GM23338 (cell line): ENCODE results near the gene SNX3. TPM values are rescaled to one million over a fixed set of nuclear protein-coding genes. Genes with fewer than 3 reads are reported as not detected.

Experiments
- ATAC-seq: fragments of 200-7000 bp; cut with Tn5 transposase; 3 replicates; pipeline ENCODE4 v1.9.1; 2020
- DNase-seq: peaks from one replicate; pipeline ENCODE4 v3.0.0-alpha.2; 2015; ENCODE audit warnings: low spot score
- H2AFZ ChIP-seq: fragments of 200-600 bp; sonication (generic); 2 replicates; pipeline ENCODE4 v1.8.0; 2016; ENCODE audit warnings: antibody characterized with exemption, mild to moderate bottlenecking, moderate library complexity
- H3F3A ChIP-seq: fragments of 200-600 bp; sonication (generic); replicated peaks from 2 replicates; pipeline ENCODE4 v1.8.0; 2017; ENCODE audit warnings: antibody characterized with exemption, mixed run types, low read depth
- H3K27ac ChIP-seq: fragments of 200-600 bp; sonication (generic); 2 replicates; pipeline ENCODE4 v1.6.1; 2016; ENCODE audit warnings: low read depth
- H3K27me3 ChIP-seq: fragments of 200-600 bp; sonication (generic); 2 replicates; pipeline ENCODE4 v1.8.0; 2016; ENCODE audit warnings: mild to moderate bottlenecking, mixed run types, moderate library complexity; ENCODE audit not compliant: insufficient read depth
- H3K36me3 ChIP-seq: fragments of 200-600 bp; sonication (generic); 2 replicates; pipeline ENCODE4 v1.8.0; 2016; ENCODE audit warnings: mild to moderate bottlenecking; ENCODE audit not compliant: insufficient read depth
- H3K4me1 ChIP-seq: fragments of 200-600 bp; sonication (generic); 2 replicates; pipeline ENCODE4 v1.8.0; 2016; ENCODE audit warnings: mild to moderate bottlenecking, moderate library complexity; ENCODE audit not compliant: insufficient read depth
- H3K4me2 ChIP-seq: fragments of 200-600 bp; sonication (generic); 2 replicates; pipeline ENCODE4 v1.7.1; 2017; ENCODE audit warnings: mixed run types
- H3K4me3 ChIP-seq: fragments of 200-600 bp; sonication (generic); 2 replicates; pipeline ENCODE4 v1.6.1; 2016; ENCODE audit warnings: mixed run types
- H3K79me2 ChIP-seq: fragments of 200-600 bp; sonication (generic); replicated peaks from 2 replicates; pipeline ENCODE4 v1.8.0; 2017; ENCODE audit warnings: mild to moderate bottlenecking; ENCODE audit not compliant: insufficient read depth
- H3K9me2 ChIP-seq: fragments of 200-600 bp; sonication (generic); 2 replicates; pipeline ENCODE4 v1.8.0; 2017; ENCODE audit not compliant: insufficient read depth
- H4K20me1 ChIP-seq: fragments of 200-600 bp; sonication (generic); replicated peaks from 2 replicates; pipeline ENCODE4 v1.8.0; 2017; ENCODE audit warnings: mild to moderate bottlenecking; ENCODE audit not compliant: insufficient read depth
- H3K27ac Mint-ChIP-seq: 2 replicates; pipeline ENCODE4 v1.8.0; 2020; ENCODE audit warnings: inconsistent platforms, mild to moderate bottlenecking, moderate library complexity, mixed read lengths
- H3K27me3 Mint-ChIP-seq: 3 replicates; pipeline ENCODE4 v1.8.0; 2022; ENCODE audit warnings: low read depth, mild to moderate bottlenecking, moderate library complexity, mixed read lengths, inconsistent platforms; ENCODE audit not compliant: insufficient read depth, poor library complexity
- H3K36me3 Mint-ChIP-seq: 3 replicates; pipeline ENCODE4 v1.8.0; 2021; ENCODE audit warnings: low read depth, mild to moderate bottlenecking, inconsistent platforms, moderate library complexity, mixed read lengths
- H3K4me1 Mint-ChIP-seq: 3 replicates; pipeline ENCODE4 v1.8.0; 2020; ENCODE audit warnings: mild to moderate bottlenecking, inconsistent platforms, mixed read lengths
- H3K4me3 Mint-ChIP-seq: 3 replicates; pipeline ENCODE4 v1.8.0; 2021; ENCODE audit warnings: moderate library complexity, mild to moderate bottlenecking, inconsistent platforms, mixed read lengths
- H3K9me3 Mint-ChIP-seq: 3 replicates; pipeline ENCODE4 v1.8.0; 2020; ENCODE audit warnings: moderate library complexity, mild to moderate bottlenecking, inconsistent platforms, mixed read lengths
- CREB1 ChIP-seq: fragments of 250-450 bp; sonication (Bioruptor Pico); IDR thresholded peaks from 2 replicates; pipeline ENCODE4 v1.5.0; 2020; ENCODE audit warnings: low read depth, mild to moderate bottlenecking, moderate library complexity
- CTCF ChIP-seq, 2 experiments: fragments of 200-600 bp in 1 of 2; sonication (generic) in 1 of 2; conservative IDR thresholded peaks; 2 replicates each; pipeline versions ENCODE4 v1.5.1 to v1.6.1; 2016 to 2017; ENCODE audit warnings: antibody characterized with exemption in 2 of 2, low read depth in 2 of 2, mild to moderate bottlenecking in 2 of 2, moderate library complexity in 1 of 2
- ETS1 ChIP-seq: IDR thresholded peaks from 2 replicates; pipeline ENCODE4 v1.6.1; 2016; ENCODE audit warnings: antibody characterized with exemption
- EZH2 ChIP-seq: fragments of 200-600 bp; sonication (generic); IDR thresholded peaks from one replicate; pipeline ENCODE4 v1.8.0; 2017; ENCODE audit warnings: antibody characterized with exemption, mild to moderate bottlenecking, low read depth; ENCODE audit not compliant: unreplicated experiment
- JUNB ChIP-seq: IDR thresholded peaks from one replicate; pipeline ENCODE4 v1.6.1; 2016; ENCODE audit warnings: antibody characterized with exemption; ENCODE audit not compliant: unreplicated experiment
- NANOG ChIP-seq: IDR thresholded peaks from 2 replicates; pipeline ENCODE4 v1.6.1; 2016; ENCODE audit warnings: antibody characterized with exemption, borderline replicate concordance
- POLR2AphosphoS5 ChIP-seq: IDR thresholded peaks from 2 replicates; pipeline ENCODE4 v1.6.1; 2016; ENCODE audit warnings: antibody characterized with exemption, low read depth
- STAT1 ChIP-seq: IDR thresholded peaks from one replicate; pipeline ENCODE4 v1.6.1; 2016; ENCODE audit warnings: antibody characterized with exemption; ENCODE audit not compliant: unreplicated experiment
- ZNF114 ChIP-seq: fragments of 250-450 bp; sonication (Bioruptor Pico); IDR thresholded peaks from 2 replicates; pipeline ENCODE4 v1.5.0; 2020; ENCODE audit warnings: mild to moderate bottlenecking, moderate library complexity
- ZNF331 ChIP-seq: fragments of 250-450 bp; sonication (Bioruptor Pico); IDR thresholded peaks from 2 replicates; pipeline ENCODE4 v1.5.0; 2020; ENCODE audit warnings: low read depth, mild to moderate bottlenecking, moderate library complexity
- ZNF462 ChIP-seq: fragments of 250-450 bp; sonication (Bioruptor Pico); IDR thresholded peaks from 2 replicates; pipeline ENCODE4 v1.5.0; 2020; ENCODE audit warnings: mild to moderate bottlenecking, moderate library complexity
- polyA plus RNA-seq: library from polyadenylated mRNA; unstranded; fragments of >200 nt; fragmentation: Nextera tagmentation; extraction: Ambion mirVana; gene quantifications from 2 replicates; pipeline ENCODE4 v1.2.1, GENCODE V29; 2016
- total RNA-seq: library from RNA; depleted of rRNA; stranded (reverse); fragments of >200 nt; shearing (Covaris generic); gene quantifications from 2 replicates; pipeline ENCODE4 v1.2.3, GENCODE V29; 2014

The SNX3 gene
- total and polyA plus RNA-seq, 2 experiments from 2014 or later = 87.2 to 123 TPM

GRCh38 chr6:108175592-108176279 is 85.1 kb downstream of the SNX3 start (continued):
- TF ChIP-seq ETS1 (no peak), CTCF (conservative IDR thresholded peaks at IDR 0.05; ENCODE audit: low read depth in 2 of 2) (peak; percentile 68 to 89), STAT1 (no peak), CREB1 (no peak), NANOG (peak; percentile 25; the same call in 1 of the 2 replicates), EZH2 (peak; percentile 64), ZNF114 (CRISPR knock-in tag) (no peak)

GRCh38 chr6:108175176-108175591 is 85.7 kb downstream of the SNX3 start:
- Histone ChIP-seq H3K27me3 (peaks cover 88% of the 10 kb centered on the region), H2AFZ (0 out of 2 replicates have a peak overlapping the region, but pooled peaks have one; percentile 49), H3K4me3 (peak overlapping the region; percentile 53), H3F3A (peaks cover 49% of the 10 kb centered on the region), H3K4me2 (peak overlapping the region; percentile 86), H3K79me2 (no peaks in the 10 kb centered on the region), H4K20me1 (peaks cover 39% of the 10 kb centered on the region), H3K4me1 (peaks cover 73% of the 10 kb centered on the region), H3K36me3 (no peaks in the 10 kb centered on the region), H3K27ac (no peak overlapping the region), H3K9me2 (no peaks in the 10 kb centered on the region)
- H3K36me3 Mint-ChIP-seq = no peaks in the 10 kb centered on the region
- ATAC-seq (no peak), DNase-seq (no peak)
- peaks cover 53% of the 10 kb centered on the region for H3K4me1 Mint-ChIP-seq
- peaks cover 95% of the 10 kb centered on the region for H3K27me3 Mint-ChIP-seq
- no peak overlapping the region for H3K27ac Mint-ChIP-seq
- H3K4me3 Mint-ChIP-seq = peak overlapping the region; percentile 68
- no peaks in the 10 kb centered on the region; the same call in 2 of the 3 replicates for H3K9me3 Mint-ChIP-seq
- no peak for TF ChIP-seq CTCF (conservative IDR thresholded peaks at IDR 0.05; ENCODE audit: low read depth in 2 of 2)
- TF ChIP-seq EZH2 = peak; percentile 72
- no peak for TF ChIP-seq ZNF462 (CRISPR knock-in tag)
- TF ChIP-seq NANOG = no peak
- TF ChIP-seq ETS1 = no peak
- no peak for TF ChIP-seq POLR2AphosphoS5
- no peak for TF ChIP-seq JUNB
- TF ChIP-seq ZNF331 (CRISPR knock-in tag) = no peak
